Activated B cell treated with CpG ODN at 0.5 μM for 24 hours (primary cell): ENCODE results near the gene FKBP14. TPM values are rescaled to one million over a fixed set of nuclear protein-coding genes. Genes with fewer than 3 reads are reported as not detected.
A peak's percentile ranks its signal among the peaks of the same experiment; 100 is the strongest.

Experiments used
- ATAC-seq: fragments of 200-7000 bp; cut with Tn5 transposase; one replicate; pipeline ENCODE4 v1.10.0; 2021; ENCODE audit warnings: low read depth, mild to moderate bottlenecking, moderate library complexity
- CTCF ChIA-PET: fragments of 350-600 bp; sonication (Branson Sonifier 250); formaldehyde crosslinking; loops from one replicate; lab custom pipeline; 2021; ENCODE audit warnings: antibody characterized with exemption; lab: Charles Lee
- POLR2A ChIA-PET: fragments of 350-600 bp; sonication (Branson Sonifier 250); formaldehyde crosslinking; loops from one replicate; lab custom pipeline; 2021; ENCODE audit warnings: antibody characterized with exemption; lab: Charles Lee
- DNase-seq: peaks from one replicate; pipeline ENCODE4 v3.0.0; 2022
- H3K27ac Mint-ChIP-seq: one replicate; pipeline ENCODE4 v1.8.0; 2020; ENCODE audit warnings: mixed read lengths
- H3K27me3 Mint-ChIP-seq: one replicate; pipeline ENCODE4 v1.8.0; 2021; ENCODE audit warnings: mixed read lengths
- H3K36me3 Mint-ChIP-seq: one replicate; pipeline ENCODE4 v1.8.0; 2021; ENCODE audit warnings: low read depth, mixed read lengths
- H3K4me1 Mint-ChIP-seq: one replicate; pipeline ENCODE4 v1.8.0; 2021; ENCODE audit warnings: mixed read lengths
- H3K4me3 Mint-ChIP-seq: one replicate; pipeline ENCODE4 v1.8.0; 2020; ENCODE audit warnings: mild to moderate bottlenecking, mixed read lengths
- H3K9me3 Mint-ChIP-seq: one replicate; pipeline ENCODE4 v1.8.0; 2020; ENCODE audit warnings: mixed read lengths
- CTCF ChIP-seq: fragments of 200-600 bp; IDR thresholded peaks from one replicate; pipeline ENCODE4 v1.8.0; 2022; ENCODE audit warnings: antibody characterized with exemption, mild to moderate bottlenecking
- intact Hi-C: fragments of 100-400 bp; cut with micrococcal nuclease; formaldehyde crosslinking; loops from one replicate; pipeline ENCODE4 v1.15.1; 2024
- total RNA-seq: library from RNA; stranded (reverse); gene quantifications from 2 replicates; pipeline ENCODE4 v1.2.3, GENCODE V29; 2022

FKBP14 gene
- total RNA-seq, 1 donor from 2014 or later: 11.4 TPM

GRCh38 chr7:30034501-30034900, 8.0 kb upstream of the FKBP14 start:
- Mint-ChIP-seq H3K9me3 (no peaks in the 10 kb centered on the region), H3K27ac (no peak overlapping the region), H3K36me3 (no peaks in the 10 kb centered on the region), H3K4me3 (no peak overlapping the region), H3K27me3 (no peaks in the 10 kb centered on the region), H3K4me1 (no peaks in the 10 kb centered on the region)
- no peak for ATAC-seq
- no peak for TF ChIP-seq CTCF
- no peak for DNase-seq
- ChIA-PET POLR2A (no interaction called here), CTCF (no interaction called here)
- intact Hi-C loops: no loop called here

- CTCF ChIA-PET: interaction anchor here (1.2 kb wide), 1 partner anchor 111 kb away, joined by 3 read pairs; no protein-coding TSS in a partner anchor
- TF ChIP-seq CTCF: no peak
- Mint-ChIP-seq H3K4me3 (no peak overlapping the region), H3K9me3 (no peaks in the 10 kb centered on the region), H3K36me3 (peaks cover 8% of the 10 kb centered on the region), H3K27me3 (no peaks in the 10 kb centered on the region), H3K4me1 (peaks cover 5% of the 10 kb centered on the region), H3K27ac (no peak overlapping the region)
- intact Hi-C loops: no loop called here
- POLR2A ChIA-PET: interaction anchor here (1.4 kb wide), 1 partner anchor 47 kb away, joined by 4 read pairs; no protein-coding TSS in a partner anchor
- DNase-seq: no peak
- ATAC-seq: no peak
Observed at GRCh38 chr7:30032310-30033125, 6.0 kb upstream of the FKBP14 start.

- H3K27ac Mint-ChIP-seq: peak overlapping the region; percentile 81
- no peak for DNase-seq
- ChIA-PET POLR2A (interaction anchor here (0.9 to 5.3 kb wide), 3 partner anchors 32 to 44 kb away, joined by 4 to 66 read pairs (median 5); partner anchors contain the start of gene SCRN1), CTCF (interaction anchor here (1.0 kb wide), 1 partner anchor 108 kb away, joined by 3 read pairs; no protein-coding TSS in a partner anchor)
- no peak overlapping the region for H3K4me3 Mint-ChIP-seq
- TF ChIP-seq CTCF: no peak
- ATAC-seq: no peak
- H3K9me3 Mint-ChIP-seq: no peaks in the 10 kb centered on the region
- peaks cover 19% of the 10 kb centered on the region for H3K36me3 Mint-ChIP-seq
- intact Hi-C loops: loop anchor here (2.0 to 5.0 kb wide), 3 partner anchors 73 to 448 kb away; partner anchors contain the start of gene NOD1
- no peaks in the 10 kb centered on the region for H3K27me3 Mint-ChIP-seq
- H3K4me1 Mint-ChIP-seq: peaks cover 24% of the 10 kb centered on the region
Observed at GRCh38 chr7:30029696-30030095, 3.2 kb upstream of the FKBP14 start.

- intact Hi-C loops: loop anchor here (1.0 to 5.0 kb wide), 5 partner anchors 33 to 448 kb away; partner anchors contain the start of gene NOD1
- Mint-ChIP-seq H3K36me3 (peaks cover 19% of the 10 kb centered on the region), H3K9me3 (no peaks in the 10 kb centered on the region), H3K4me3 (no peak overlapping the region), H3K27ac (peak overlapping the region; percentile 81), H3K27me3 (no peaks in the 10 kb centered on the region), H3K4me1 (peaks cover 28% of the 10 kb centered on the region)
- ATAC-seq: peak; percentile 4
- DNase-seq: no peak
- no peak for TF ChIP-seq CTCF
- ChIA-PET CTCF (interaction anchor here (0.8 to 3.4 kb wide), 3 partner anchors 12 to 108 kb away, joined by 3 to 11 read pairs (median 3); no protein-coding TSS in a partner anchor), POLR2A (interaction anchor here (0.9 to 5.3 kb wide), 7 partner anchors 8 to 154 kb away, joined by 3 to 66 read pairs (median 4); partner anchors contain the start of gene SCRN1)
Observed at GRCh38 chr7:30028749-30029635, 2.5 kb upstream of the FKBP14 start.
